H7 (cell line): Measurements from ENCODE around the gene HOXA3. TPM values are rescaled to one million over a fixed set of nuclear protein-coding genes. Genes with fewer than 3 reads are reported as not detected.

ENCODE experiments used
- DNase-seq: peaks from one replicate; pipeline ENCODE4 v3.0.0; 2012
- H3K27me3 ChIP-seq: 2 replicates; pipeline ENCODE4 v1.6.0; 2011; ENCODE audit warnings: mild to moderate bottlenecking, low read length; ENCODE audit not compliant: control insufficient read depth, insufficient read depth
- H3K36me3 ChIP-seq: replicated peaks from 2 replicates; pipeline ENCODE4 v1.5.1; 2011; ENCODE audit warnings: low read length; ENCODE audit not compliant: control insufficient read depth, insufficient read depth
- H3K4me3 ChIP-seq: 2 replicates; pipeline ENCODE4 v1.5.1; 2011; ENCODE audit warnings: low read depth, mild to moderate bottlenecking, control low read depth, low read length, moderate library complexity; ENCODE audit not compliant: insufficient read depth
- total RNA-seq: library from RNA; depleted of rRNA; stranded (reverse); fragments of >200 nt; shearing (Covaris generic); gene quantifications from 2 replicates; pipeline ENCODE4 v1.2.3, GENCODE V29; 2014; rRNA removed

Gene HOXA3
- total RNA-seq, 1 experiment from 2014 or later, result not detected

GRCh38 chr7:27071622-27072390 is 80.6 kb downstream of the HOXA3 start:
- Histone ChIP-seq H3K4me3 (no peak overlapping the region), H3K27me3 (no peaks in the 10 kb centered on the region), H3K36me3 (no peaks in the 10 kb centered on the region)
- DNase-seq, result no peak

GRCh38 chr7:27068259-27068658 is 84.1 kb downstream of the HOXA3 start:
- Histone ChIP-seq H3K4me3 (no peak overlapping the region), H3K36me3 (no peaks in the 10 kb centered on the region), H3K27me3 (no peaks in the 10 kb centered on the region)
- no peak for DNase-seq

- no peak overlapping the region for H3K4me3 ChIP-seq
- H3K27me3 ChIP-seq, result no peaks in the 10 kb centered on the region
- DNase-seq, result no peak
- H3K36me3 ChIP-seq, result no peaks in the 10 kb centered on the region
Measured at GRCh38 chr7:27066148-27066547, 86.2 kb downstream of the HOXA3 start.

- H3K4me3 ChIP-seq, result no peak overlapping the region
Measured at GRCh38 chr7:27065709-27066108, 86.7 kb downstream of the HOXA3 start.

DNA sequence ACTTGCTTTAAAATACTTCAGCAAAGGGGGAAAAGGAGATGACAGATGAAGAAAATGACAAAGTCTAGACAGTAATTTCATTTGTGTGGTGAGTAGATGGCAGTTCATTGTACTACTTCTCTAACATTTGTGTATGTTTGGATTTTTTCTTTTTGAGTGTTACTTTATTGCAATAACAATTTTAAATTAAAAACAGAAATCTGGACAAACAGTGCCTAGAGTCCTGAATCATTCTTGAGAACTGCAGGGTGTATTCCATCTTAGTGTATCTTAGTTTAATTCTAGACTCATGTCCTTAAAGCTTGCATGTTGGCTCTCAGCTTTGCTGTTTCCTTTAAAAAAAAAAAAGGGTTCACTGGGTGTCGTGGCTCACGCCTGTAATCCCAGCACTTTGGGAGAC is 87.7 kb downstream of the HOXA3 start:
- no peak for DNase-seq
- H3K4me3 ChIP-seq, result no peak overlapping the region
- no peaks in the 10 kb centered on the region for H3K36me3 ChIP-seq
- no peaks in the 10 kb centered on the region for H3K27me3 ChIP-seq

More at GRCh38 chr7:27065709-27066108, 86.7 kb downstream of the HOXA3 start:
- Histone ChIP-seq H3K27me3 (no peaks in the 10 kb centered on the region), H3K36me3 (no peaks in the 10 kb centered on the region)
- DNase-seq, result no peak

DNA sequence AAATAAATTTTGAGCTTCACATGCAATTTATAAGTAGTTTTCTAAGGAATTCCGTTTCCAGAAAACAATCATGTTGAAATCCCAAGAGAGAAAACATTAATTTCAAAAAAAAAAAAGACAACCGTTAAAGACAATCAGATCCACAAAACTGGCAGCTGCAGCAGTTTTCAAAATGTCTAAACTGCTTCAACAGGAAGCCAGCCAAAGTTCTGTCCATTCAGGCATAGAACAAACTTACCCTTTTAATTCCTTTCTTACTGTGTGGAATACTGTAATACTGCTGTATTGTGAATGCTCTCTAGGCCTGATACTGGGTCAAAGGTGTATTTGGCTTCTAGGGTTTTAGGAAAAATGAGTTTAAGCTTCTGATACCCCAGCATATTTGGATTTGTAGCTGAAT is 88.2 kb downstream of the HOXA3 start:
- no peaks in the 10 kb centered on the region for H3K27me3 ChIP-seq
- H3K4me3 ChIP-seq, result no peak overlapping the region
- H3K36me3 ChIP-seq, result no peaks in the 10 kb centered on the region
- no peak for DNase-seq

GRCh38 chr7:27062946-27063345 is 89.4 kb downstream of the HOXA3 start:
- no peaks in the 10 kb centered on the region for H3K27me3 ChIP-seq
- DNase-seq, result no peak
- H3K36me3 ChIP-seq, result no peaks in the 10 kb centered on the region
- H3K4me3 ChIP-seq, result no peak overlapping the region

Other genes starting within 250 kb of the HOXA3 start
- 0.10 TPM in 1 of 2 replicates, not detected in the other for gene HOXA1, start 56.6 kb downstream of the HOXA3 start, total RNA-seq
- not detected in 2 replicates for gene HOXA2, start 49.9 kb downstream of the HOXA3 start, total RNA-seq
- gene HOXA4, start 21.8 kb downstream of the HOXA3 start, total RNA-seq, result not detected in 2 replicates
- gene HOXA5, start 8.9 kb downstream of the HOXA3 start, total RNA-seq, result not detected in 2 replicates
- not detected in 2 replicates for gene HOXA6, start 4.8 kb downstream of the HOXA3 start, total RNA-seq
- not detected in 2 replicates for gene HOXA7, start 4.1 kb upstream of the HOXA3 start, total RNA-seq
- gene HOXA9, start 13.0 kb upstream of the HOXA3 start, total RNA-seq, result not detected in 2 replicates
- gene HOXA10, start 21.7 kb upstream of the HOXA3 start, total RNA-seq, result not detected in 2 replicates
- gene HOXA11, start 32.6 kb upstream of the HOXA3 start, total RNA-seq, result not detected in 2 replicates
- gene HOXA13, start 47.5 kb upstream of the HOXA3 start, total RNA-seq, result not detected in 2 replicates
- not detected in 2 replicates for gene EVX1, start 90.2 kb upstream of the HOXA3 start, total RNA-seq